Trophoblast cell (in vitro differentiated cells and primary cell): ENCODE data around the gene AP3D1.

Experiments used
- DNase-seq, 2 donors: peaks; one replicate each; pipeline ENCODE4 v3.0.0-alpha.2; 2016
- H2AFZ ChIP-seq: 2 replicates; pipeline ENCODE4 v1.6.1; 2013; ENCODE audit warnings: low read length, moderate library complexity, mild to moderate bottlenecking; ENCODE audit not compliant: insufficient read depth, poor library complexity
- H2AK5ac ChIP-seq: 2 replicates; pipeline ENCODE4 v1.6.1; 2013; ENCODE audit warnings: mild to moderate bottlenecking, low read length
- H2BK120ac ChIP-seq: 2 replicates; pipeline ENCODE4 v1.6.1; 2013; ENCODE audit warnings: low read length, mild to moderate bottlenecking, moderate library complexity; ENCODE audit not compliant: insufficient read depth, poor library complexity
- H2BK12ac ChIP-seq: 2 replicates; pipeline ENCODE4 v1.6.1; 2013; ENCODE audit warnings: mild to moderate bottlenecking, low read length, moderate library complexity
- H2BK5ac ChIP-seq: 2 replicates; pipeline ENCODE4 v1.6.1; 2013; ENCODE audit warnings: low read length, low read depth, moderate library complexity, mild to moderate bottlenecking; ENCODE audit not compliant: poor library complexity
- H3K14ac ChIP-seq: 2 replicates; pipeline ENCODE4 v1.6.1; 2013; ENCODE audit warnings: mild to moderate bottlenecking, low read length
- H3K18ac ChIP-seq: 2 replicates; pipeline ENCODE4 v1.6.1; 2013; ENCODE audit warnings: mild to moderate bottlenecking, low read length
- H3K23ac ChIP-seq: 2 replicates; pipeline ENCODE4 v1.6.1; 2013; ENCODE audit warnings: low read length
- H3K27ac ChIP-seq: 2 replicates; pipeline ENCODE4 v1.5.1; 2013; ENCODE audit warnings: low read depth, mild to moderate bottlenecking, inconsistent platforms, low read length, moderate library complexity
- H3K27me3 ChIP-seq: 2 replicates; pipeline ENCODE4 v1.6.1; 2013; ENCODE audit warnings: inconsistent platforms, mild to moderate bottlenecking, low read length, moderate library complexity; ENCODE audit not compliant: insufficient read depth
- H3K36me3 ChIP-seq, 2 experiments: 1 replicate in 1 of 2; 2 replicates in 1 of 2; pipeline ENCODE4 v1.6.1; 2013; ENCODE audit warnings: low read length in 2 of 2, mild to moderate bottlenecking in 2 of 2, moderate library complexity in 1 of 2; ENCODE audit not compliant: insufficient read depth in 2 of 2, control insufficient read depth in 1 of 2
- H3K4ac ChIP-seq: 2 replicates; pipeline ENCODE4 v1.6.1; 2013; ENCODE audit warnings: low read depth, mild to moderate bottlenecking, low read length, moderate library complexity
- H3K4me1 ChIP-seq, 2 experiments: 1 replicate in 1 of 2; 2 replicates in 1 of 2; pipeline ENCODE4 v1.6.1; 2013; ENCODE audit warnings: low read length in 2 of 2, mild to moderate bottlenecking in 2 of 2, moderate library complexity in 1 of 2; ENCODE audit not compliant: insufficient read depth in 2 of 2, control insufficient read depth in 1 of 2
- H3K4me2 ChIP-seq: 2 replicates; pipeline ENCODE4 v1.6.1; 2013; ENCODE audit warnings: inconsistent platforms, mild to moderate bottlenecking, low read length, moderate library complexity
- H3K4me3 ChIP-seq: 2 replicates; pipeline ENCODE4 v1.5.1; 2013; ENCODE audit warnings: mild to moderate bottlenecking, low read depth, low read length, inconsistent platforms
- H3K79me1 ChIP-seq: one replicate; pipeline ENCODE4 v1.6.1; 2013; ENCODE audit warnings: low read length
- H3K79me2 ChIP-seq: 2 replicates; pipeline ENCODE4 v1.6.1; 2013; ENCODE audit warnings: low read length, mild to moderate bottlenecking; ENCODE audit not compliant: control insufficient read depth, insufficient read depth, poor library complexity
- H3K9ac ChIP-seq: 2 replicates; pipeline ENCODE4 v1.6.1; 2013; ENCODE audit warnings: mild to moderate bottlenecking, low read length
- H3K9me3 ChIP-seq: 2 replicates; pipeline ENCODE4 v1.6.1; 2013; ENCODE audit warnings: low read depth, mild to moderate bottlenecking, control low read depth, inconsistent platforms, low read length; ENCODE audit not compliant: insufficient read depth
- H4K12ac ChIP-seq: 2 replicates; pipeline ENCODE4 v1.6.1; 2013; ENCODE audit warnings: low read depth, mild to moderate bottlenecking, low read length, moderate library complexity
- H4K8ac ChIP-seq: 2 replicates; pipeline ENCODE4 v1.6.1; 2013; ENCODE audit warnings: low read depth, mild to moderate bottlenecking, low read length, moderate library complexity
- H4K91ac ChIP-seq: one replicate; pipeline ENCODE4 v1.6.1; 2013; ENCODE audit warnings: low read depth, mild to moderate bottlenecking, low read length, moderate library complexity
- WGBS: extraction: QIAGEN DNeasy Blood & Tissue Kit; methylation state at CpG from one replicate; pipeline ENCODE4 v1.1.7; 2013; ENCODE audit warnings: missing lambda C conversion rate; ENCODE audit not compliant: insufficient read length, insufficient coverage; ENCODE audit errors: extremely low coverage; 5-methylcytosine and 5-hydroxymethylcytosine counted together

Gene AP3D1

GRCh38 chr19:2145831-2146241 lies 5.5 kb downstream of the AP3D1 start:
- peaks cover 8 to 11% of the 10 kb centered on the region in 2 experiments for H3K4me1 ChIP-seq
- no peaks in the 10 kb centered on the region for H3K9me3 ChIP-seq
- H2BK12ac ChIP-seq: no peak overlapping the region
- H2AFZ ChIP-seq: no peak overlapping the region
- peak overlapping the region; percentile 80 for H3K4ac ChIP-seq
- H3K4me3 ChIP-seq: no peak overlapping the region
- H3K4me2 ChIP-seq: no peak overlapping the region
- no peak overlapping the region for H2AK5ac ChIP-seq
- H3K9ac ChIP-seq: no peak overlapping the region
- no peak overlapping the region for H3K27ac ChIP-seq
- no peak overlapping the region for H4K91ac ChIP-seq
- peaks cover 46% of the 10 kb centered on the region for H3K79me2 ChIP-seq
- no peak overlapping the region for H3K23ac ChIP-seq
- no peaks in the 10 kb centered on the region for H3K27me3 ChIP-seq
- H4K12ac ChIP-seq: no peak overlapping the region
- peaks cover 4% of the 10 kb centered on the region for H3K79me1 ChIP-seq
- H3K14ac ChIP-seq: no peak overlapping the region
- no peak overlapping the region for H2BK120ac ChIP-seq
- H3K18ac ChIP-seq: no peak overlapping the region
- H2BK5ac ChIP-seq: no peak overlapping the region
- H4K8ac ChIP-seq: no peak overlapping the region
- no peak for DNase-seq
- H3K36me3 ChIP-seq: peaks cover 21 to 24% of the 10 kb centered on the region in 2 experiments
- WGBS: no CpG with 5 or more reads among the region's 16 CpGs

- H4K8ac ChIP-seq: no peak overlapping the region
- H4K91ac ChIP-seq: no peak overlapping the region
- H3K9ac ChIP-seq: no peak overlapping the region
- H3K27me3 ChIP-seq: no peaks in the 10 kb centered on the region
- no peak overlapping the region for H2BK5ac ChIP-seq
- no peaks in the 10 kb centered on the region for H3K79me1 ChIP-seq
- DNase-seq: no peak
- peak overlapping the region; percentile 28 for H3K4ac ChIP-seq
- no peak overlapping the region for H3K18ac ChIP-seq
- no peak overlapping the region for H4K12ac ChIP-seq
- peaks cover 32 to 37% of the 10 kb centered on the region in 2 experiments for H3K36me3 ChIP-seq
- H2AK5ac ChIP-seq: no peak overlapping the region
- no peak overlapping the region for H3K14ac ChIP-seq
- H3K79me2 ChIP-seq: peaks cover 37% of the 10 kb centered on the region
- no peak overlapping the region for H3K4me2 ChIP-seq
- H2AFZ ChIP-seq: no peak overlapping the region
- H2BK120ac ChIP-seq: no peak overlapping the region
- no peaks in the 10 kb centered on the region for H3K9me3 ChIP-seq
- WGBS: no CpG with 5 or more reads among the region's 15 CpGs
- no peak overlapping the region for H3K27ac ChIP-seq
- H3K4me1 ChIP-seq: no peaks in the 10 kb centered on the region
- no peak overlapping the region for H3K4me3 ChIP-seq
- H2BK12ac ChIP-seq: no peak overlapping the region
- H3K23ac ChIP-seq: no peak overlapping the region
Observed at GRCh38 chr19:2144190-2144589, 7.2 kb downstream of the AP3D1 start.

GRCh38 chr19:2142173-2142829 lies 9.1 kb downstream of the AP3D1 start:
- no peak overlapping the region for H2BK120ac ChIP-seq
- no peak overlapping the region for H3K18ac ChIP-seq
- H4K91ac ChIP-seq: no peak overlapping the region
- H3K9me3 ChIP-seq: no peaks in the 10 kb centered on the region
- no peak overlapping the region for H3K14ac ChIP-seq
- no peak overlapping the region for H3K27ac ChIP-seq
- no peaks in the 10 kb centered on the region for H3K79me1 ChIP-seq
- no peak overlapping the region for H2AK5ac ChIP-seq
- DNase-seq: no peak
- peaks cover 45 to 47% of the 10 kb centered on the region in 2 experiments for H3K36me3 ChIP-seq
- H3K23ac ChIP-seq: no peak overlapping the region
- no peak overlapping the region for H3K4me3 ChIP-seq
- H3K4ac ChIP-seq: peak overlapping the region; percentile 50
- H3K4me2 ChIP-seq: no peak overlapping the region
- no peaks in the 10 kb centered on the region for H3K4me1 ChIP-seq
- H2BK5ac ChIP-seq: no peak overlapping the region
- H3K79me2 ChIP-seq: peaks cover 26% of the 10 kb centered on the region
- H4K8ac ChIP-seq: no peak overlapping the region
- no peak overlapping the region for H4K12ac ChIP-seq
- no CpG with 5 or more reads among the region's 15 CpGs for WGBS
- H2BK12ac ChIP-seq: no peak overlapping the region
- no peak overlapping the region for H2AFZ ChIP-seq
- no peak overlapping the region for H3K9ac ChIP-seq
- no peaks in the 10 kb centered on the region for H3K27me3 ChIP-seq

GRCh38 chr19:2140138-2140569 lies 11.2 kb downstream of the AP3D1 start:
- Histone ChIP-seq H2BK5ac (no peak overlapping the region), H3K14ac (no peak overlapping the region), H2AFZ (no peak overlapping the region), H3K27me3 (no peaks in the 10 kb centered on the region), H3K4me1 (no peaks in the 10 kb centered on the region), H3K4ac (peak overlapping the region; percentile 81), H4K91ac (no peak overlapping the region), H3K9me3 (peaks cover 1% of the 10 kb centered on the region), H4K8ac (no peak overlapping the region), H2BK120ac (no peak overlapping the region), H3K9ac (no peak overlapping the region), H4K12ac (no peak overlapping the region), H3K18ac (no peak overlapping the region), H3K27ac (no peak overlapping the region), H3K79me1 (no peaks in the 10 kb centered on the region), H3K36me3 (peaks cover 50 to 54% of the 10 kb centered on the region in 2 experiments), H3K4me3 (no peak overlapping the region), H3K79me2 (peaks cover 16% of the 10 kb centered on the region), H2BK12ac (no peak overlapping the region), H3K4me2 (no peak overlapping the region), H2AK5ac (no peak overlapping the region), H3K23ac (no peak overlapping the region)
- no CpG with 5 or more reads among the region's 14 CpGs for WGBS
- DNase-seq: no peak
